ENCODE data around the gene PIM1.

Gene PIM1

DNA sequence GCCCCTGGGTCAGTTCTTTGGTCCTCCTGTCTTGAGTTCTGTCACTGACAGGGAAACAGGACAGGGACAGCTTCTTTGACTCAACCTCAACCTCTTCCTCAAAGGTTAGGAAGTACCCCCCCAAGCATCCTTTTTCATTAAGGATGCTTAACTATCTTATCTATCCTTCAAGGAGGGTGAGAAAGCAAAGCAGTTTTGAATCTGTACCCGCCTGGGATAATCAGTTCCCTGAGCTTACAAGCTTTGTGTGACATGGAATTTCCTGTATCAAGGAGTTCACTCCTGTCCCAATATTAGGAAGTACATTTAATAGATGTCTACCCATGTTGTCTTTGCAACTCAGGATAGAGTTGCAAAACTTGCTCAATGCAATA lies 31.1 kb upstream of the PIM1 start:
- H3K4me3 ChIP-seq (replicated peaks in 1 of 2; ENCODE audit: low read depth in 2 of 2, low read length in 2 of 2) = no peak overlapping the region
- TF ChIP-seq, protein P1, sequence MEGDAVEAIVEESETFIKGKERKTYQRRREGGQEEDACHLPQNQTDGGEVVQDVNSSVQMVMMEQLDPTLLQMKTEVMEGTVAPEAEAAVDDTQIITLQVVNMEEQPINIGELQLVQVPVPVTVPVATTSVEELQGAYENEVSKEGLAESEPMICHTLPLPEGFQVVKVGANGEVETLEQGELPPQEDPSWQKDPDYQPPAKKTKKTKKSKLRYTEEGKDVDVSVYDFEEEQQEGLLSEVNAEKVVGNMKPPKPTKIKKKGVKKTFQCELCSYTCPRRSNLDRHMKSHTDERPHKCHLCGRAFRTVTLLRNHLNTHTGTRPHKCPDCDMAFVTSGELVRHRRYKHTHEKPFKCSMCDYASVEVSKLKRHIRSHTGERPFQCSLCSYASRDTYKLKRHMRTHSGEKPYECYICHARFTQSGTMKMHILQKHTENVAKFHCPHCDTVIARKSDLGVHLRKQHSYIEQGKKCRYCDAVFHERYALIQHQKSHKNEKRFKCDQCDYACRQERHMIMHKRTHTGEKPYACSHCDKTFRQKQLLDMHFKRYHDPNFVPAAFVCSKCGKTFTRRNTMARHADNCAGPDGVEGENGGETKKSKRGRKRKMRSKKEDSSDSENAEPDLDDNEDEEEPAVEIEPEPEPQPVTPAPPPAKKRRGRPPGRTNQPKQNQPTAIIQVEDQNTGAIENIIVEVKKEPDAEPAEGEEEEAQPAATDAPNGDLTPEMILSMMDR (IDR thresholded peaks at IDR 0.05; ENCODE audit: low read depth, low read length) = no peak
- no peak for DNase-seq (ENCODE audit: low read depth in 2 of 2)

DNA sequence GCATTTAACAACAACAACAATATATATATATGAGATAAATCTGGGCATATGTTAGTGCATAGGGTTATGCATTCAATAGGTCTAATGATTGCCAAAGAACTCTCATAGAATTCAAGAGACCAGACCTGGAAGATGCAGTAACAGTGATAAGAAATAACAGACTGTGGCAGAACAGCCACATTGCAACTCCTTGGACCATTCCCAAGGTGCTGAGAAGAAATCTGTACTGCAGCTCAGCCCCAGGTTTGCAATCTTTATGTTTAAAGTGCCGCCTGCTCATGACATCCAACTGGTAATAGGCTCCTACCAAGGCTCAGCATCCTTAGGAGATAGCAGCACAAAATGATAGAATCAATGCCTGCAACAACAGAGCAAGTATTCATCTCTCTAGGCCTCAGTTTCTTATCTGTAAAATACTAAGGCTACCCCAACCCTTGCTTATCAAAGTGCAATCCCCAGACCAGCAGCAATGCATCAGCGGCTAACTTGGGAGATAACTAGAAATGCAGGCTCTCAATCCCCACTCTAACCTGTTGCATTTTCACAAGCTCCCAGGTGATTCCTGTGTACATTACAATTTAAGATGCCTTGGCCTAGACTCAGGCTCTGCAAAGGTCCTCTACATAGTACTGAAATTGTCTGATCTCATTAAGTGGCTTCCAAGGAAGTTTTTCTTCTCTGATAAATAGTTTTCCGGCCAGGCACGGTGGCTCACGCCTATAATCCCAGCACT lies 30.6 kb upstream of the PIM1 start:
- TF ChIP-seq, protein P1 (IDR thresholded peaks at IDR 0.05; ENCODE audit: low read depth, low read length) = no peak
- H3K4me3 ChIP-seq (replicated peaks in 1 of 2; ENCODE audit: low read depth in 2 of 2, low read length in 2 of 2) = no peak overlapping the region
- DNase-seq (ENCODE audit: low read depth in 2 of 2) = peak in 1 of 2 donors; percentile 53

DNA sequence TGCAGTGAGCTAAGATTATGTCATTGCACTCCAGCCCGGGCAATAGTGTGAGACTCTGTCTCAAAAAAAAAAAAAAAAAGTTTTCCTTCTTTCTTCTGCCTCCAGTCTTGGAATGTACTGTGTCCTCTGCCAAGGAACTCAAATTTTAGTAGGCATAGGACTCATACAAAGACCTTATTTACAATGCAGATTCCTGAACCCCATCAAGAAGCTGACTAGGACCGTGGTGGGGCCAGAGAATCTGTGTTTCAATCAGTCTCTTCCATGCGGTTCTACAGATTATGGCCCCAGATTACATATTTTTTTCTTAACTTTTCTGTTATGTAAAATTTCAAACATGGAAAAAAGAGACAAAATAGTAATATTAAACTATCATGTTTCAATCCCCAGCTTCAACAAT lies 29.8 kb upstream of the PIM1 start:
- TF ChIP-seq, protein P1 (IDR thresholded peaks at IDR 0.05; ENCODE audit: low read depth, low read length) = no peak
- no peak overlapping the region for H3K4me3 ChIP-seq (replicated peaks in 1 of 2; ENCODE audit: low read depth in 2 of 2, low read length in 2 of 2)
- DNase-seq (ENCODE audit: low read depth in 2 of 2) = peak in 1 of 2 donors; percentile 47

DNA sequence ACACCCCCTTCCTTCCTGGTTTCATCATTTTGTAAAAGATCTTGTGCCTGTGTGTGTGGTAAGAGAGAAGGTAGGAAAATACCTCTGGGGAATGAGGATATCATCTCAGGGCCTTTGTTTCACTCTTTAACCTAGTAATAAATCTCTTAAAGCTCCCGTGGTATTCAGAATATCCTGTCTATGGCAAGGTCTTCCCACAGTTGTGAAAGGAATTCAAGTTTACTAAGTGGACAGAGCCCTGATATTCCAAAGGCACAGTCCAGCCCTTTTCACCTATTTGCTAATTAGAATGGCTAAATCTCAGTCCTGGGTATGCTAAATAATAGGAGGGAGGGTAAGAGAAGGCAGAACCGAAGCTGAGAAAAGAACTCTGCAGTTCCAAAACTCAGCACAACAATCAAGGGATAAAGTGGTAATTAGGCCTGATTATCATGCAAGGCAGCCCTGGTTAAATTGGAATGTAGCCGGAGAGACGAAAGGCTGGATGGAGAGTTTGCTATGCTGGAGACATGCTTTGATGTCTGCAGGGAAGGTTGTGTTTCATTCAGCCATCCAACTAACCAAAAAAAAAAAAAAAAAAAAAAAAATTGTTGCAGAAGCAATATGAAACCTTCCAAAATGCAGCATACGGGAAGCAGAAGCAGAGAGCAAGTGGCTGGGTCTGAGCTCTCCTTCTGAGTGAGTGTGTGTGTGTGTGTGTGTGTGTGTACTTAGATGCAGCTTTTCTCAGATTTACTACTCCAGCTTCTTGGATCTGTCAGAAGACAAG lies 28.5 kb upstream of the PIM1 start:
- no peak overlapping the region for H3K4me3 ChIP-seq (replicated peaks in 1 of 2; ENCODE audit: low read depth in 2 of 2, low read length in 2 of 2)
- TF ChIP-seq, protein P1 (IDR thresholded peaks at IDR 0.05; ENCODE audit: low read depth, low read length) = no peak
- DNase-seq (ENCODE audit: low read depth in 2 of 2) = peak; percentile 28 to 84

DNA sequence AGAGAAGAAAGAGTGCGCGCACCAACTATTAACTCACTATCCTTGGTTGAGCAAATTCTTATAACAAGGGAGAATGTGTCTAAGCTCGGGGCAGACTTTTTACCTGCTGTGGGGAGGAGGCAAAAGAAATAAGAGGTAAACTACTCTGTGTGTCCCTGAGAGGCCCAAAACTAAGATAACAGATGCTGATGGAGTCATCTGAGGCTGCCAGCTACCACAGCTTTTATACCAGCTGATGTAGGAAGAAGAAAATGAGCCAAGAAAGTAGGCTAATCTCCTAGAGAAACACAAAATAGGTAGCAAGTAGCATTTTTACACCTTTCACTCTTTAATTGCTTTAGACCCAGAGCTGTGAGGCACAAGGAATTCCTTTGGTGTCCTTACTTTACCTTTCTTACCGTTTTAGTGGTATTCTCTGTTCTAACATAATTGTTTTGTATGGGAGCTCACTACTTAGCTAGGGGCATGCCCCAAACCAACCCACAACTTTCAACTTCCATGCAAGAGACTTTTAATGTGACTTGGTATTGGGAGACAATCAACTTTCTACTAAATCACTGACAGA lies 27.8 kb upstream of the PIM1 start:
- TF ChIP-seq, protein P1 (IDR thresholded peaks at IDR 0.05; ENCODE audit: low read depth, low read length) = no peak

DNA sequence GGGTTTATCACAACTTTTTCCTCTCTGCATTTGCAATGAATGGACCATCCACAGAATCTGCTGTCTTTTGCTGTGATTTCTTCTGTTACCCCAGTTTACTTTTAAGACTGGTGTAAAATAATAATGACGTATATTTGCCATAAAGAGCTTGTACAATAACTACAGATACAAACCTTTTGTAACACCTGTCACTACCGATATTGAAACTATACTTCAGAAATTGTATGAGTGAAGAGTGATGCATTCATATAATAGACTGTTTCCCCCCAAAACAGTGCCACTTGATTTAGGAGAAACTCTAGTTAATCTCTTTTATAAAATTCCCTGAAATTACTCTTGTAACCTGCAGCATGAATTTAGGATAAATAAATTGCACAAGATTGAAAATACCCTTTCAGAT lies 26.4 kb upstream of the PIM1 start:
- no peak overlapping the region for H3K4me3 ChIP-seq (replicated peaks in 1 of 2; ENCODE audit: low read depth in 2 of 2, low read length in 2 of 2)
- DNase-seq (ENCODE audit: low read depth in 2 of 2) = no peak
- TF ChIP-seq, protein P1 (IDR thresholded peaks at IDR 0.05; ENCODE audit: low read depth, low read length) = no peak

More for the DNA sequence above, 27.8 kb upstream of the PIM1 start:
- no peak overlapping the region for H3K4me3 ChIP-seq (replicated peaks in 1 of 2; ENCODE audit: low read depth in 2 of 2, low read length in 2 of 2)
- peak in 1 of 2 donors; percentile 61 for DNase-seq (ENCODE audit: low read depth in 2 of 2)

Data from cardiac fibroblast (primary cell).